BE2C (cell line): Measurements from ENCODE around the gene TBC1D24.

Experiments used
- DNase-seq: peaks from one replicate; pipeline ENCODE4 v3.0.0-alpha.2; 2020
- H3K27me3 ChIP-seq: fragments of 250-450 bp; sonication (Bioruptor Pico); 2 replicates; pipeline ENCODE4 v1.5.1; 2020; ENCODE audit warnings: mild to moderate bottlenecking
- H3K36me3 ChIP-seq: fragments of 250-450 bp; sonication (Bioruptor Pico); 2 replicates; pipeline ENCODE4 v1.5.1; 2020; ENCODE audit warnings: mild to moderate bottlenecking
- H3K4me1 ChIP-seq: fragments of 250-450 bp; sonication (Bioruptor Pico); 2 replicates; pipeline ENCODE4 v1.5.1; 2020
- H3K4me3 ChIP-seq: 2 replicates; pipeline ENCODE4 v1.5.1; 2011; ENCODE audit warnings: low read depth, low read length
- H3K9me3 ChIP-seq: fragments of 250-450 bp; sonication (Bioruptor Pico); 2 replicates; pipeline ENCODE4 v1.5.1; 2020
- CTCF ChIP-seq: IDR thresholded peaks from 2 replicates; pipeline ENCODE4 v1.5.1; 2012; ENCODE audit warnings: mild to moderate bottlenecking, low read depth, low read length

TBC1D24 gene

GRCh38 chr16:2449118-2449517 lies 25.8 kb upstream of the TBC1D24 start:
- no peak overlapping the region for H3K4me3 ChIP-seq
- TF ChIP-seq CTCF = no peak
- DNase-seq = no peak
- H3K4me1 ChIP-seq = no peaks in the 10 kb centered on the region
- peaks cover 90% of the 10 kb centered on the region for H3K36me3 ChIP-seq
- H3K27me3 ChIP-seq = no peaks in the 10 kb centered on the region
- no peaks in the 10 kb centered on the region for H3K9me3 ChIP-seq

DNA sequence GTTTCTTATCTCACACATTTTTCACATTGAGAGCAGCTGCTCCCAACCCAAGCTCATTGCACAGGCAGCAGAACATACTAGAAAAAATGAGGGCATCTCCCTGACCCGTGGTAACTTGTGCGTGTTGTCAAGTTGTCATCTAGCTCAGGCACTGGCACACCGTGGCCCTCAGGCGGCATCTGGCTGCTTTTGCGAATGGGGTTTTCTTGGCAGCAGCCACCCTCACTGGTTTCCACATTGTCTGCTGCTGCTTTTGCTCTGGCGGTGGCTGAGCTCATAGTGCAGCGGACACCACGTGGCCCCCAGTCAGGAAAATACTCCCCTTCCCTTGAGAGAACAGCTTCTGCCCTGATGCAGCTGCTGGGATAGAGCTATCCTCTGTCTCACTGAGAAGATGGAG lies 24.4 kb upstream of the TBC1D24 start:
- Histone ChIP-seq H3K4me1 (no peaks in the 10 kb centered on the region), H3K9me3 (no peaks in the 10 kb centered on the region), H3K4me3 (no peak overlapping the region), H3K36me3 (peaks cover 91% of the 10 kb centered on the region), H3K27me3 (no peaks in the 10 kb centered on the region)
- no peak for TF ChIP-seq CTCF
- no peak for DNase-seq

DNA sequence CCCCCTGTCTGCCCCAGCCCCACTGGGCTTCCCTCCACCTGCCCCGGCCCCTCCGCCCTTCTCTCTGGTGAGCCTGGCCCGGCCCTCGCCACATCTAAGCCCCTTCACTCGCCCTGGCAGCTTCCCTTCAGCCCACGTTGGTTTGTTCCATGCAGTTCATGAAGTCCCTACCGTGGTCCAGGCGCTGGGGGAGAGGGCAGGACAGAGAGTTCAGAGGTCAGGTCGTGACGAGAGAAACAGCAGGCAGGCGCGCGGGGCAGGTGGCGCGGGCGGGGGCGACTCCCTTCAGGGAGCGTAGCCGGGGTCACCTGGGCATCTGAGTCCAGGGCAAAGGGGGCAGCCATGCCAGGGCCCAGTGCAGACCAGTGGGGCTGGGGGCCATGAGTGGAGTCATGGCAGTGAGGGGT lies 23.9 kb upstream of the TBC1D24 start:
- Histone ChIP-seq H3K4me1 (no peaks in the 10 kb centered on the region), H3K4me3 (no peak overlapping the region), H3K9me3 (no peaks in the 10 kb centered on the region), H3K36me3 (peaks cover 91% of the 10 kb centered on the region), H3K27me3 (no peaks in the 10 kb centered on the region)
- DNase-seq = no peak
- TF ChIP-seq CTCF = no peak

DNA sequence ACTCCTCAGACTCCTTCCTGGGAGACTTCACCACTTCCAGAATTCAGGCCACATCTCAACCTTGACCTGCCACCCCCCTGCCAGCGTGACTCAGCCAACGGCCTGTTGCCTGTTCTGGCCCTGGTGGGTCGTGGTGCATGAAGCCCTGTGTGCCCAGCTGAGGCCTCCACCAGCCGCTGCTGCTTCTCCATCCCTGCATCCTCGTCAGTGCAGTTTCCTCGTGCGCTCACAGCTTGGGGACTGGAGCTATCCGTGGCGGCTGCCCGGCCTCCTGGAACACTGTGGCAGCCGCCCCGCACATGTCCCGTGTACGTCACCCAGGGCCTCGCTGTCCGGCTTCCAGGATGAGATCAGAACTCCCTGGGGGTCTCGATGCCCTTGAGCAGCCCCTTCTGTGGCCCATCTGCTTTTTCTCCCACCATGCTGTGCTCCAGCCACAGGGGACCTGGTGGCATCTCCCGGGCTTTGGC lies 23.0 kb upstream of the TBC1D24 start:
- no peaks in the 10 kb centered on the region for H3K4me1 ChIP-seq

DNA sequence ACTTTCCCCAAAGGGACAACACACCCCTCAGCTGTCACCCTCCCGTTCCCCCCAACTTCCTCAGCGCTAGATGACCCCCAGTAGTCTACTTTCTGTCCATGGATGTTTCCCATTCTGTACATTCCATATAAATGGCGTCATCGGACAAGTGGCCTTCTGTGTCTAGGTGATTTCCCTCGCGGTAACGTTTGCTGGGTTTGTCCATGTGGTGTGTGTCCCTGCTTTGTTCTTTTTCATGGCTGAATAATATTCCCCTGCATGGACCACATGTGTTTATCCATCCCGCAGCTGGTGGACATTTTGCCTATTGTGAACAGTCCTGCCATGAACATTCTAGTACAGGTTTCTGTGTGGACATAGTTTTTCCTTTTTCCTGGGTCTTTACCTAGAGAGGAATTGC lies 22.3 kb upstream of the TBC1D24 start:
- Histone ChIP-seq H3K4me3 (no peak overlapping the region), H3K9me3 (no peaks in the 10 kb centered on the region), H3K36me3 (peaks cover 92% of the 10 kb centered on the region), H3K27me3 (no peaks in the 10 kb centered on the region), H3K4me1 (no peaks in the 10 kb centered on the region)
- DNase-seq = no peak
- TF ChIP-seq CTCF = no peak

More for the DNA sequence above, 23.0 kb upstream of the TBC1D24 start:
- H3K4me3 ChIP-seq = no peak overlapping the region
- H3K27me3 ChIP-seq = no peaks in the 10 kb centered on the region
- H3K9me3 ChIP-seq = no peaks in the 10 kb centered on the region
- peaks cover 91% of the 10 kb centered on the region for H3K36me3 ChIP-seq
- DNase-seq = no peak
- no peak for TF ChIP-seq CTCF

- no peaks in the 10 kb centered on the region for H3K27me3 ChIP-seq
These were observed 19.7 kb upstream of the TBC1D24 start for GRCh38 chr16:2455081-2455845.

More at GRCh38 chr16:2455081-2455845, 19.7 kb upstream of the TBC1D24 start:
- TF ChIP-seq CTCF = no peak
- peaks cover 74% of the 10 kb centered on the region for H3K36me3 ChIP-seq
- no peaks in the 10 kb centered on the region for H3K9me3 ChIP-seq
- no peaks in the 10 kb centered on the region; the same call in 1 of the 2 replicates for H3K4me1 ChIP-seq
- H3K4me3 ChIP-seq = no peak overlapping the region
- no peak for DNase-seq
